Naive thymus-derived CD4-positive, alpha-beta T cell (primary cell): ENCODE data around the gene HSP90AA1. TPM values are rescaled to one million over a fixed set of nuclear protein-coding genes. Genes with fewer than 3 reads are reported as not detected.
"Not testable (repeated sequence)": the region's sequence is repeated elsewhere in the genome, so short reads cannot be mapped to it uniquely, and the experiment has no call there.

Source experiments
- ATAC-seq: fragments of 150-1000 bp; cut with Tn5 transposase; 2 replicates; pipeline ENCODE4 v1.10.0; 2021; ENCODE audit warnings: mild to moderate bottlenecking, moderate library complexity
- CTCF ChIA-PET: fragments of 350-600 bp; sonication (Branson Sonifier 250); formaldehyde crosslinking; loops from one replicate; lab custom pipeline; 2021; ENCODE audit warnings: antibody characterized with exemption; lab: Charles Lee
- POLR2A ChIA-PET: fragments of 350-600 bp; sonication (Branson Sonifier 250); formaldehyde crosslinking; loops from one replicate; lab custom pipeline; 2021; ENCODE audit warnings: antibody characterized with exemption, inconsistent platforms; lab: Charles Lee
- DNase-seq, 9 donors: peaks; one replicate each; pipeline versions ENCODE4 v3.0.0 to v3.0.0-alpha.2; 2020 to 2022; ENCODE audit warnings: mixed read lengths in 1 of 9
- H3K27ac ChIP-seq: one replicate; pipeline ENCODE4 v1.7.0; 2013; ENCODE audit warnings: mild to moderate bottlenecking, low read depth, low read length, moderate library complexity
- H3K27me3 ChIP-seq, 2 donors: one replicate each; pipeline ENCODE4 v1.7.0; 2013; ENCODE audit warnings: low read length in 2 of 2, mild to moderate bottlenecking in 2 of 2, moderate library complexity in 2 of 2; ENCODE audit not compliant: control insufficient read depth in 2 of 2, insufficient read depth in 2 of 2
- H3K36me3 ChIP-seq, 3 experiments: 1 replicate in 2 of 3; 2 replicates in 1 of 3; pipeline ENCODE4 v1.7.0; 2013; ENCODE audit warnings: low read length in 3 of 3, mild to moderate bottlenecking in 3 of 3, moderate library complexity in 1 of 3; ENCODE audit not compliant: insufficient read depth in 3 of 3, control insufficient read depth in 2 of 3
- H3K4me1 ChIP-seq, 2 donors: one replicate each; pipeline ENCODE4 v1.7.0; 2013; ENCODE audit warnings: low read length in 2 of 2, mild to moderate bottlenecking in 2 of 2, moderate library complexity in 1 of 2; ENCODE audit not compliant: control insufficient read depth in 2 of 2, insufficient read depth in 2 of 2
- H3K4me3 ChIP-seq: 2 replicates; pipeline ENCODE4 v1.7.0; 2013; ENCODE audit warnings: mild to moderate bottlenecking, low read length
- H3K9me3 ChIP-seq, 3 experiments: 1 replicate in 2 of 3; 2 replicates in 1 of 3; pipeline ENCODE4 v1.7.0; 2013; ENCODE audit warnings: low read length in 3 of 3; ENCODE audit not compliant: control insufficient read depth in 2 of 3
- H3K27ac Mint-ChIP-seq, 9 donors: one replicate each; pipeline ENCODE4 v1.8.0; 2020 to 2022; ENCODE audit warnings: mixed read lengths in 9 of 9, mild to moderate bottlenecking in 8 of 9, moderate library complexity in 5 of 9, inconsistent platforms in 2 of 9
- H3K27me3 Mint-ChIP-seq, 5 donors: one replicate each; pipeline ENCODE4 v1.8.0; 2021 to 2022; ENCODE audit warnings: mixed read lengths in 5 of 5, mild to moderate bottlenecking in 1 of 5
- H3K36me3 Mint-ChIP-seq, 5 donors: one replicate each; pipeline ENCODE4 v1.8.0; 2020 to 2022; ENCODE audit warnings: mixed read lengths in 5 of 5, mild to moderate bottlenecking in 3 of 5, inconsistent platforms in 1 of 5
- H3K4me1 Mint-ChIP-seq, 7 donors: one replicate each; pipeline ENCODE4 v1.8.0; 2020 to 2022; ENCODE audit warnings: mixed read lengths in 7 of 7, mild to moderate bottlenecking in 3 of 7, inconsistent platforms in 1 of 7
- H3K4me3 Mint-ChIP-seq, 10 donors: one replicate each; pipeline ENCODE4 v1.8.0; 2020 to 2022; ENCODE audit warnings: mild to moderate bottlenecking in 10 of 10, mixed read lengths in 10 of 10, moderate library complexity in 6 of 10, inconsistent platforms in 2 of 10
- H3K9me3 Mint-ChIP-seq, 11 donors: one replicate each; pipeline ENCODE4 v1.8.0; 2020 to 2022; ENCODE audit warnings: mixed read lengths in 11 of 11, mild to moderate bottlenecking in 4 of 11, inconsistent platforms in 1 of 11, moderate library complexity in 1 of 11
- intact Hi-C, 2 donors: fragments of 100-400 bp; cut with micrococcal nuclease; formaldehyde crosslinking; loops; one replicate each; pipeline ENCODE4 v1.15.1; 2023
- polyA plus RNA-seq, 2 donors: library from polyadenylated mRNA; unstranded; fragments of 300-500 nt; fragmentation: Illumina TruSeq; gene quantifications; one replicate each; pipeline ENCODE4 v1.2.3, GENCODE V29; 2021
- total RNA-seq, 6 experiments: library from RNA in 5 of 6; stranded (reverse) in 5 of 6; gene quantifications; 1 replicate in 5 of 6; 2 replicates in 1 of 6; pipeline ENCODE4 v1.2.3 and lab custom pipeline; 2021 to 2026

The HSP90AA1 gene
- total RNA-seq (100 to 1,000 TPM; 229 to 591 (median 361) TPM), polyA plus RNA-seq (100 to 1,000 TPM; 331 to 334 TPM), total RNA-seq (lab: John Stamatoyannopoulos, UW) (1,696 reads per million, percentile 100 among the genes with 10 or more reads in this experiment)

DNA sequence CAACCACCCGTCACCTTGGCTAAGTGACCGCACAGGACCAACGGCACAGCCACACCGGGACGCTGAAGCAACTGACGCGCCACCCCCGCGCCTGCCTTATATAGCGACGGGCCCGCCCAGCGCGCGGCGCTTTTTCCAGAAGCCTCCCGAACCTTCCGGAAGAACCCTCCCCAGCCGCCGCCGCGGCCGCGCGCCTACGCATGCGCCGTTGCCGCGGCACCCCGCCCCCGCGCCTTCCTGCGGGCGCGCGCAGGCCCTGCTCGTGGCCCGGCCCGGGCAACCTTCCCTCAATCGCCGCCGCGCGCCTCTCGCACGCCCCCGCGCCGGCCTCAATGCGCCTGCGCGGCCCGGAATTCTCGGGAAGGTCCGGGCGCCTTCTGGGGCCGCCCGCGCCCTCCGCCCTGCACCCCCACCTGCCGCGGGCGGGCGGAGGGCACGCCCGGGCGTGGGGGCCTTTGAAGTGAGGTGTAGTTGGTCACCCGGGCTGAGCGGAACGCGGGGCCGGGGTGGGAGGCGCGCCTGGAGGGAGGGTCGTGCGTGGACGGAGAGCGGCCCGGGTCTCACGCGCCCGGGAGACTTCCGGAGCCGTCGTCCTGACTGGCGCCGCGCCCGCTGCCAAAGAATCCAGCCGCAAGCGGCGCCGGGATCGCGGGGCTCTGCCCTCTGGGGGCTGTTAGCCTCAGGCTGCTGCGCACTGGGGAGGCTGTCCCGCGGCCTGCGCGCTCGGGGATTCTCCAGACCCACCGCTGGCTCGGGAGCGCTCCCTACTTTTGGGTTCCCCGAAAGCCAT lies at the start of gene HSP90AA1:
HSP90AA1 (minus strand) TSS at position 73 of the 790 bp plus-strand sequence. CDS start 666 bp downstream, outside the sequence.
- H3K9me3 ChIP-seq, result no peaks in the 10 kb centered on the region
- ChIA-PET CTCF (interaction anchor here (0.6 to 1.3 kb wide), 2 partner anchors 9 to 325 kb away, joined by 4 to 6 read pairs; no protein-coding TSS in a partner anchor), POLR2A (interaction anchor here (0.6 to 1.7 kb wide), 5 partner anchors 24 to 218 kb away, joined by 3 to 11 read pairs (median 4); partner anchors contain the start of gene MOK)
- peak within 1 kb of the TSS; percentile 91 for H3K4me3 ChIP-seq
- H3K4me1 Mint-ChIP-seq, result peaks cover 44 to 70% (median 62%) of the 10 kb centered on the region in 7 donors
- H3K36me3 Mint-ChIP-seq, result peaks cover 12 to 39% (median 33%) of the 10 kb centered on the region in 5 donors
- H3K4me3 Mint-ChIP-seq, result peak within 1 kb of the TSS; percentile 90 to 98 (median 96)
- ATAC-seq (peak; percentile 87), DNase-seq (peak; percentile 89 to 99 (median 94))
- H3K36me3 ChIP-seq, result peaks cover 17 to 38% (median 37%) of the 10 kb centered on the region in 3 experiments
- peaks cover 41 to 43% of the 10 kb centered on the region in 2 donors for H3K4me1 ChIP-seq
- H3K9me3 Mint-ChIP-seq, result peaks cover 0 to 3% (median 0%) of the 10 kb centered on the region in 11 donors
- peak within 1 kb of the TSS; percentile 93 to 98 (median 96) for H3K27ac Mint-ChIP-seq
- intact Hi-C loops, result loop anchor here (1.0 to 5.0 kb wide), 19 partner anchors 24 to 1248 kb away; partner anchors contain the start of genes DYNC1H1 (in 2 of the 2), EIF5 (in 2 of the 2), WDR20 (in 2 of the 2) and CINP (in 1 of the 2)
- no peaks in the 10 kb centered on the region for H3K27me3 Mint-ChIP-seq
- H3K27ac ChIP-seq, result peak within 1 kb of the TSS; percentile 98
- H3K27me3 ChIP-seq, result no peaks in the 10 kb centered on the region

DNA sequence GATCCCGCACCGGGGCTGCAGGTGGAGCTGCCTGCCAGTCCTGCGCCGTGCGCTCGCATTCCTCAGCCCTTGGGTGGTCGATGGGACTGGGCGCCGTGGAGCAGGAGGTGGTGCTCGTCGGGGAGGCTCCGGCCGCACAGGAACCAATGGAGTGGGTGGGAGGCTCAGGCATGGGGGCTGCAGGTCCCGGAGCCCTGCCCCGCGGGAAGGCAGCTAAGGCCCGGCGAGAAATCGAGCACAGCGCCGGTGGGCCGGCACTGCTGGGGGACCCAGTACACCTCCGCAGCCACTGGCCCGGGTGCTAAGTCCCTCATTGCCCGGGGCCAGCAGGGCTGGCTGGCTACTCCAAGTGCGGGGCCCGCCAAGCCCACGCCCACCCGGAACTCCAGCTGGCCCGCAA lies 48.6 kb upstream of the HSP90AA1 start:
- POLR2A ChIA-PET, H3K27ac Mint-ChIP-seq, DNase-seq, H3K27ac ChIP-seq, H3K36me3 Mint-ChIP-seq, H3K36me3 ChIP-seq, CTCF ChIA-PET, H3K4me3 ChIP-seq, ATAC-seq, H3K4me3 Mint-ChIP-seq, H3K27me3 Mint-ChIP-seq, H3K9me3 Mint-ChIP-seq, H3K9me3 ChIP-seq, H3K27me3 ChIP-seq, H3K4me1 ChIP-seq: not testable (repeated sequence)
- intact Hi-C loops, result loop anchor here in 1 of 2 donors (5.0 kb wide), 2 partner anchors 173 to 377 kb away; partner anchors contain the start of gene DYNC1H1
- peaks cover 8 to 13% (median 11%) of the 10 kb centered on the region in 7 donors for H3K4me1 Mint-ChIP-seq

GRCh38 chr14:102134719-102135118 lies 47.9 kb upstream of the HSP90AA1 start:
- peaks cover 7 to 10% (median 9%) of the 10 kb centered on the region in 7 donors for H3K4me1 Mint-ChIP-seq
- intact Hi-C loops, result loop anchor here in 1 of 2 donors (5.0 kb wide), 2 partner anchors 172 to 378 kb away; partner anchors contain the start of gene DYNC1H1
- H3K36me3 ChIP-seq, H3K9me3 ChIP-seq, DNase-seq, H3K4me3 ChIP-seq, H3K27me3 Mint-ChIP-seq, H3K27ac ChIP-seq, H3K9me3 Mint-ChIP-seq, ATAC-seq, H3K4me1 ChIP-seq, POLR2A ChIA-PET, H3K36me3 Mint-ChIP-seq, CTCF ChIA-PET, H3K27ac Mint-ChIP-seq, H3K27me3 ChIP-seq, H3K4me3 Mint-ChIP-seq: not testable (repeated sequence)

- H3K27ac ChIP-seq, H3K27ac Mint-ChIP-seq, H3K4me3 ChIP-seq, H3K27me3 Mint-ChIP-seq, H3K9me3 Mint-ChIP-seq, H3K36me3 ChIP-seq, H3K27me3 ChIP-seq, POLR2A ChIA-PET, H3K4me3 Mint-ChIP-seq, H3K4me1 ChIP-seq, ATAC-seq, DNase-seq, H3K36me3 Mint-ChIP-seq, CTCF ChIA-PET, intact Hi-C loops, H3K9me3 ChIP-seq, H3K4me1 Mint-ChIP-seq: not testable (repeated sequence)
Observed at GRCh38 chr14:102134021-102134420, 47.2 kb upstream of the HSP90AA1 start.

GRCh38 chr14:102131741-102132140 lies 44.9 kb upstream of the HSP90AA1 start:
- Histone ChIP-seq H3K27ac (no peak overlapping the region), H3K9me3 (no peaks in the 10 kb centered on the region), H3K36me3 (no peaks in the 10 kb centered on the region), H3K27me3 (no peaks in the 10 kb centered on the region), H3K4me3 (no peak overlapping the region), H3K4me1 (no peaks in the 10 kb centered on the region)
- H3K36me3 Mint-ChIP-seq, result peaks cover 0 to 7% (median 0%) of the 10 kb centered on the region in 5 donors
- no peak for DNase-seq
- CTCF ChIA-PET, result no interaction called here
- no peaks in the 10 kb centered on the region for H3K9me3 Mint-ChIP-seq
- no peak overlapping the region for H3K4me3 Mint-ChIP-seq
- H3K4me1 Mint-ChIP-seq, result peaks cover 0 to 1% (median 0%) of the 10 kb centered on the region in 7 donors
- intact Hi-C loops, result no loop called here
- no peak for ATAC-seq
- POLR2A ChIA-PET, result no interaction called here
- H3K27ac Mint-ChIP-seq, result no peak overlapping the region
- H3K27me3 Mint-ChIP-seq, result no peaks in the 10 kb centered on the region

- no peak for DNase-seq
- no peak for ATAC-seq
Observed at GRCh38 chr14:102126807-102127455, 40.1 kb upstream of the HSP90AA1 start.

More at GRCh38 chr14:102126807-102127455, 40.1 kb upstream of the HSP90AA1 start:
- POLR2A ChIA-PET, result interaction anchor here (0.6 kb wide), 1 partner anchor 156 kb away, joined by 4 read pairs; no protein-coding TSS in a partner anchor
- Histone ChIP-seq H3K27me3 (no peaks in the 10 kb centered on the region), H3K4me1 (no peaks in the 10 kb centered on the region), H3K36me3 (no peaks in the 10 kb centered on the region), H3K27ac (no peak overlapping the region), H3K9me3 (no peaks in the 10 kb centered on the region), H3K4me3 (no peak overlapping the region)
- Mint-ChIP-seq H3K4me1 (peaks cover 0 to 1% (median 0%) of the 10 kb centered on the region in 7 donors), H3K9me3 (no peaks in the 10 kb centered on the region), H3K36me3 (no peaks in the 10 kb centered on the region), H3K27ac (no peak overlapping the region), H3K27me3 (no peaks in the 10 kb centered on the region), H3K4me3 (no peak overlapping the region)
- intact Hi-C loops, result no loop called here
- CTCF ChIA-PET, result interaction anchor here (0.6 kb wide), 1 partner anchor 519 kb away, joined by 4 read pairs; no protein-coding TSS in a partner anchor
